Right lobe of liver (tissue), 4 donors: ENCODE measurements around the gene CDH3.

ENCODE experiments used
- CTCF ChIP-seq, 4 donors: fragments of 200-600 bp in 3 of 4; fragments of 450-650 bp in 1 of 4; IDR thresholded peaks; one replicate each; pipeline versions ENCODE4 v1.5.1 to v1.8.0; 2016 to 2022; ENCODE audit warnings: antibody characterized with exemption in 4 of 4, mild to moderate bottlenecking in 2 of 4
- POLR2A ChIP-seq: fragments of 450-650 bp; IDR thresholded peaks from one replicate; pipeline ENCODE4 v1.6.1; 2017; ENCODE audit warnings: antibody characterized with exemption, mild to moderate bottlenecking
- donor health status: DM: no; HTN: no; CAD: no.
- donor health status: DM: no; HTN: no; CAD: no.
- donor health status: DM: no; HTN: yes; CAD: no.

GRCh38 chr16:68658974-68659360 is 13.9 kb downstream of the CDH3 start:
- TF ChIP-seq POLR2A (no peak), CTCF (IDR thresholded peaks at IDR 0.05) (no peak)
